CD4-positive, alpha-beta T cell treated with Interleukin-15 for 1 hour (primary cell): Measurements from ENCODE around the gene KY.

Experiments used
- DNase-seq: peaks from one replicate; pipeline ENCODE4 v3.0.0-alpha.2; 2020

Gene KY, protein sequence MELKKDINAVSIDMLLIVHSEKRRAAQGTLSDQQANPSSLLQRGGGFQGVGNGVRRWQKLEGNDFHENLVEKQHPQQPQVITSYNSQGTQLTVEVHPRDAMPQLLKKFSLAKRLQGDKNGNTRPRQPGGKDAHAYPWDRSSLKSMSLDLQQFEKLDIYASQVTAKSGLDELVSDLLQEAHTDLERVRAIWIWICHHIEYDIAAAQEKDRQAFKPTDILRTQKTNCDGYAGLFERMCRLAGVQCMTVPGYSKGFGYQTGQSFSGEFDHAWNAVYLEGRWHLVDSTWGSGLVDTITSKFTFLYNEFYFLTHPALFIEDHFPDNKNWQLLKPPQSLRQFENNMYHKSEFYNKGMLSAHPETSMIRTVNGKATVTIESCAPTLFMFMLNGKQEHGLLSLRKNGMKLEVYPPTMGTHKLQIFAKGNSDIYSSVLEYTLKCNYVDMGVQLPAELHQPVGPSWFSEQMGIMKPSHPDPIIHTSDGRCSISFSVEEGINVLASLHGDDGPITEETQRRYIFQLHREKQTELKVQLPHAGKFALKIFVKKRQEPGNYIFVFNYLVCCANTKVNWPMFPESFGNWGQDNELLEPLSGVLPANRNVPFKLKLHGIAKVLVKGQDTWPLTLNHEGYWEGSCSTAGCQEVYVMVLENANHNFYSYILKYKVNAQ

DNA sequence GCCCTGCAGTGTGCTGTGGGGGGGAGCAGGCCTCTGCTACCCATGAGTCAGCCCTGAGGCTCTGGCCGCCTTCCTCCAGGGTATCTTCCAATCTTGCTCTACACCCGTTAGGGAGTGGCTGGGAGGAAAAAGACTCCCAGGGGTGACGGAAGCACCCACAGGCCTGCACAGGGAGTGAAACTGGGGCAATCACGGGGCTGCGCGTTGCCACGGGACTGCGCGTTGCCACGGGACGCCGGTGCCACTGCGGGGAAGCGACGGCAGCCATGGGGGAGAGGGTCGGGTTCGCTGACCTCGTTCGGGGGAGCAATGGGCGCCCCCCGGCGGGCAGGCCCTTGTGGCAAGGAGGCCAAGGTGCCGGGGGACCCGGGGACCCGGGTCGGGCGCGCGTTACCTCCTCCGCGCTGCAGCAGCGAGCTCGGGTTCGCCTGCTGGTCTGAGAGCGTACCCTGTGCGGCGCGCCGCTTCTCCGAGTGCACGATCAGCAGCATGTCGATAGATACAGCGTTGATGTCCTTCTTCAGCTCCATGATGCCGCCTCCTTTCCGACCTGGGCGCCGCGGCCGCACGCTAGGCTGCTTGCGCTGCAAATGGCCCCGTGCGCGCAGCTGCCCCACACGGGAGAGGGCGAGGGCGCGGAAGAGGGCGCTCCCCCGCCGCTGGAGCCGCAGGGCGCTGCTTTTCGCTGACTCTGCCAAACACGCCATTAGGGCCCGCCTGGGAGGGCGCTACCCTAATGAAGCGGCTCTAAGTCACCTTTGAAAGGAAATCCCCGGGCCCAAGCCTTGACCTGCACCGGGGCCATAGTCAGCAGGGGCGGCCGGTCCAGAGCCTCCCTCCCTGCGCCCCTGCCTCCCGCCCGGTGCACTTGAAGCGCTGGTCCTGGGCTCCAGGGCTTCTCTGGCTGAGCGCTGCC, at the start of gene KY:
TSS of gene KY (minus strand) at position 592 of the 916 bp plus-strand sequence. CDS start at position 530, 62 bp downstream.
- no peak for DNase-seq

DNA sequence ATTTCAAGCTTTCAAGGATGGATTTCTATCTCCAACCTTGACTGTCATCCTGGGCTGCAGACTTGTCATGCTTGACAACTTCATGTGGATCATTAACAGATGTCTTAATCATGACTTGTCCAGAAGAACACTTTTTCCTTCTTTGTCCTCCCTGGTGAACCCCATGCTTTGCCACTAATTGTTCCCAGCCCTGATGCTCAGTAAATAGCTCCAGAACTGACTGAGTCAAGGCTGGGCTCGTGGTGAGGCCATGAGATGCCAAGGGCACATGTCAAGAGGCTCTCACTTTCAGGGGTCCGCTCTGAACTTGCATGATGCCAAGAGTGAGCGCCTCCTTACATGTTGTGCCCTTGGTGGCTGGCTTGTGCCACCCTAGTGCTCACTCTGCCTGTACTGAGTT, 48.9 kb upstream of the KY start:
- DNase-seq: no peak

DNA sequence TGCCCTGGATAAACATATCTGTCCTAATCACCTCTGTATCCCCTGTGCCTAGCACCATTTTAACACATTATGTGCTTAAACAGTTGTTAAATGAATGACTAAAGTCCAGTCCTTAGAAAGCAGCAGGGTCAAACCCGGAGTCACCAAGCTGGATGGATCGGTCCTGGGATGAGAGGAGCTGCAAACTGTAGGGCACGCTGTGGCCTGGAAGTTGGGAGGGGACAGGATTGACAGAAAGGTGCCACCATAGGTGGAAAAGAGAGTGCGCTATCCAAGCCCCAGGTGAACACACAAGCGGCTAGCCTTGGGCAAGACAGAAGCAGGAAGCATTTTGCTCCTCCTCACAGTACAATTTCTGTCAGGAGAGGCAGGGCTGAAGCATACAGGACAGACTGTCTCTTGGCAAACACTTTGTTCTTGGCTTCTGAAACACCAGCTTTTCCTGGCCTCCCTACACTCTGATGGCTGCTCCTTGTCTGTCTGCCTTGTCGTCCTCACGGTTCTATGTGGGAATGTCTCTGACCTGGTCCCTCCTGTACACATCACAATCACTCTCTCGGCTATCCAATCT, 48.4 kb upstream of the KY start:
- DNase-seq: no peak

DNA sequence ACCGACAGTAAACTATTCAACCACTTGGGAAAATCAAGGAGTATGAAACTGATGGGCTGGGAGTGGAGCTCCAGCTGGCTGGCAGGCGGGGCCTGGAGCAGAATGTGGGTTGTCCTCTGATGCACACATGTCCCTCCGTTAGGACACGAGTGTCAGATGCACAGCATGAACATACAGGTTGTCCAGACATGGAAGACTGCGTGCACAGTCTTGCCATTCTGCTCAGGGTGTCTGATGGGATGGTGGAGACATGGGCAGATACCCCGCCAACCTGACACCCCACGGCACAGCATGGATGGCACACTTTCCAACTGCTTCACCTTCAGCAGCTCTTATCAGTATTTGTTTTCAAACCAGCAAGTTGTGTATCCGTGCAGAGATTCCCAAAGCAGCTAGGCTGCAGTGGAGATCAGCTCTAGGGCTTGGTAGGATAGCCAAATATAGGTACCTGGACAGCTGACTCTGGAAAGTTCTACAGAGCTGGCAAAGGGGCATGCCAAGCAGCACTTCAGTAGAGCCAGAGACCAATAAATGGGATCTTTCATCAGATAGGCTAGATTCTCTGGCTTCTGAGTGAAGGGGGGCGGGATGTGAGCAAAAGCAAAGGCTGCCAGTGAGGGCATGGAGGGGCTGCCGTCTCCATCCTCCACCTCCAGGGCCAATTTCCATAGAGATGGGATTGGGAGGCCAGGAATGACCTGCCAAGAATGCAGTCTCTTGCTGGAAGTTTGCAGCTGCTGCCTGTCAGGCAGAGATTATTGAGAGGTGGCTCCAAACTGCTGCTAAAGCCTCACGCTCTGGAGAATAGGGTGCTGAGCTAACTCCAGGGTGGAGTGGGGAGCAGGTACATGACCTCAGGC, 47.2 kb upstream of the KY start:
- DNase-seq: no peak

DNA sequence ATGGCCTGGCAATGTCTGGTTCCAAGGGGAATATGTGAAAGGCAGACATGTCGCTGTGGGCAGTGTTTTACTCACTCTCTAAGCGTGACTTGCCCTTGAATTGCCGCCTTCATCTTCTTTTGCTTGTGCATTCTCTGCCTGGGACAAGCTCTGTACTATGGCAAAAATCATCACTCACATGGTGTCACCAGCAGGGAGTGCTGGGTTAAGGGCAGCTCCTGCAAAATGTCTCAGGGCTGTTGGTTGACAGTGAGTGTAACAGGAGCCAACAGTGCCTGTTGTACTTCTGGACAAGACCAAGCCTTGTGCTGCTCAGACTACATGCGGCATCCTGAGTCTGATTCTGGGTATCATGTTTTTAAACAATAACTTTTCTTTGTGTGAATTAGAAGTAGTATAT, 45.3 kb upstream of the KY start:
- DNase-seq: no peak

DNA sequence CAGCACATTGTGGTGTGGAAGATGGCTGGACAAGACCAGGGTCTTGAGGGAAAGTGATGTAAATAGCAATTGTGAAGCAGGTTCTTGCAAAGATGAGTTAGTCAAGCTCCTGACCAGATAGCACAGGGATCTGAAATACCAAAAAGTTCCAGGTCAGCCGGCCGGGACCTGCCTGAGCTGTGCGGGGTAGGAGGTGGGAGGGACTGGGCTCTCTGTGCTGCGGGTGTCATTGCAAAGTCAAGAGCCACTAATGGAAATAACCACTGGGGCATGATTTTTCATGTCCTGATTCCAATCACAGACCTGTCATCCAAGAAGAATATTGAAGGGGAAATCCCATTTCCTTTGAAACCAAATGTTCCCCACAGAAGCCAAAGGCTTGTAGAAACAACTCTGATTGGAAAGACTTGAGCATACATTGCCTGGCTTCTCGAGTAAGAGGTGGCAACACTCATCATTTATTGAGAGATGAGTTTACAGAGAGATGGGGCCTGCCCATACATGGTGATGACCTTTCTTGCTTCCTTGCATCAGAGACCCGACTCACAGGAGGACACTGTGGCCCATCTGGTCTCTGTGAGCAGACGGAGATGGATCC, 44.2 kb upstream of the KY start:
- no peak for DNase-seq

DNA sequence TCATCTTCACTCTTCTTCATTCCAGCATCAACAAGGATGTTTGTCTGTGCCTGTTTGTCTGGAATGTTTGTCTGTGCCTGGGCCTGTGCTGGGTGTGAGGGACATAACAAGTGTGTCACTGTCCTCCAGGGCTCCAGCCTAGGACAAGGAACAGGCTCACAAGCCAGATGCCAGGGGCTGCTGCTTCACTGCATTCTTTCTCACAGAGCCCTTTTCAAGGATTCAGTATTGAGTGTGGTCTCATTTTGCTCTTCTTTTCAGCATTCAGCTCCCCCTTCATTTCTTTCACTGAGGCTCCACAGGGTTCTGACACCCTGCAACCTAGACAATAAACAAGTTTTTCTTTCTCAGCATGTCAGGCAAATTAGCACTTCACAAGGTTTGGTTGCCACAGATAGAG, 43.6 kb upstream of the KY start:
- DNase-seq: no peak

DNA sequence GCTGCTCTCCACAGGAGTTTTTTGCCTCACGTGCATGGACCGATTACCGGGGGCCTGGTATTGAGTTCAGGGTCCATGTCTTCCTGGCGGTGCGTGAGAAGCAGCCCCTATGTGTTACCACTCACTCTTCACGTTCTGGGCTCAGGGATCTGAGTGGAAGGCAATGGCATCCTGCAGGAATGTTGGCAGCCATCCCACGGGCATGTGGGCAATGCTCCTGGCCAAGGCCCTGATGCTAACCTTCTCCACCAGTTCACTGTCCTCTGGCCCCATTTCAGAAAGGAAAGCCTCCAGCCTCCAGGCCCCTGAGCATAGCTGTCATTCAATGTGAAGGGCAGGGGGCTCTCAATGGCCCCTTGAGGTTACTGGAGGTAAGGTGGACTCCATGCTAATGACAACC, 43.0 kb upstream of the KY start:
- DNase-seq: no peak

DNA sequence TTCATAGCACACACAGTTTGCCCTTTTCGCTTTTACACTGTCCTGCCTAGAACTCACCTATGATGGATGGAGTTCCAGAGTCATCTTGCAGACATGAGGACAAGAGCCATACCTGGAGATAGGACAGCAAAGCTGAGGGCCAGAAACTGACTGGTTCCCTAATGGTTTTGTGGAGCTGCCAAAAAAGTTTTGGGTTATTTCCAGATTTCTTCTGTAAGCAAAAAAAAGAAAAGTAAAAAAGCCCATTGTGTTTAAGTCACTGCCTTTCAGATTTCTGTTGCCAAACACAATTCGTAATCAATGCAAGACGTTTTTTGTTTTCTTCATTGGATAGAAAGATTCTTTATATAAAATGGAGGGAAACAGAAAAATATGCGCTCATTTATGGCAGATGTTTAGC, 42.4 kb upstream of the KY start:
- DNase-seq: no peak

DNA sequence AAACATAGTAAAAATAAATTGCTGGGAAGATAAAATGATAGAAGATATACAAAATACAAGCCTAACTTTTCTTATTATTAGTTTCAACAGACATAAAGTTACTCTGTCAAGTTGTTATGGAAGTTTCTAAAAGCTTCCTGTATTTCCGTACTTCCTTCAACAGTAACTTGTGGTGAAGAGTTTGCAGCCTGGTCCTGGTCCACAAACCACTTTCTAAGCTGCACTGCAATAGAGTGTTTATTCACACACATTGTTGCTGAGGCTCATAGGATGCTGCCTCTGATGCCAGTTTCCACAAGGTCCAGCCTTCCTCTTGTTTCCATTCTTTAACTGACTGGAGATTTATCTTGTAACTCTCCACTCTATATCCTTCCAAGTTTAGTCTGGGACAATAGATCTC, 39.4 kb upstream of the KY start:
- no peak for DNase-seq

DNA sequence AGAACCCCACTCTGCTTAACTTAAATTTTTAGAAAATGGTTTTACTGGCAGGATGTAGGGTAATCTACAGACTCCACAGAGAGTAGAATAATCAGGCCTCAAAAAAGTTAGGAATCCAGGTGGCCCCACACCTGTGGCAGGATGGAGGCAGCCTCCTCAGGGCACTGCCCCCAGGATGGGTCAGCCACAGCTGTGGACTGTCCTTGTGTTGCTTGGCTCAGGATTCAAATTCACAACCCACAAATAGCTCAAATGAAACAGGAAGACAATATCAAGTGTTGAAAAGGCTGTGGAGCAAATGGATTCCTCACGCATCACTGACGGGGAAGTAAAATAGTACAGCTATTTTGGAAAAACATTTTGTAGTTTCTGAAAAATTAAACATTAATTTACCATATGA, 36.8 kb upstream of the KY start:
- DNase-seq: no peak

DNA sequence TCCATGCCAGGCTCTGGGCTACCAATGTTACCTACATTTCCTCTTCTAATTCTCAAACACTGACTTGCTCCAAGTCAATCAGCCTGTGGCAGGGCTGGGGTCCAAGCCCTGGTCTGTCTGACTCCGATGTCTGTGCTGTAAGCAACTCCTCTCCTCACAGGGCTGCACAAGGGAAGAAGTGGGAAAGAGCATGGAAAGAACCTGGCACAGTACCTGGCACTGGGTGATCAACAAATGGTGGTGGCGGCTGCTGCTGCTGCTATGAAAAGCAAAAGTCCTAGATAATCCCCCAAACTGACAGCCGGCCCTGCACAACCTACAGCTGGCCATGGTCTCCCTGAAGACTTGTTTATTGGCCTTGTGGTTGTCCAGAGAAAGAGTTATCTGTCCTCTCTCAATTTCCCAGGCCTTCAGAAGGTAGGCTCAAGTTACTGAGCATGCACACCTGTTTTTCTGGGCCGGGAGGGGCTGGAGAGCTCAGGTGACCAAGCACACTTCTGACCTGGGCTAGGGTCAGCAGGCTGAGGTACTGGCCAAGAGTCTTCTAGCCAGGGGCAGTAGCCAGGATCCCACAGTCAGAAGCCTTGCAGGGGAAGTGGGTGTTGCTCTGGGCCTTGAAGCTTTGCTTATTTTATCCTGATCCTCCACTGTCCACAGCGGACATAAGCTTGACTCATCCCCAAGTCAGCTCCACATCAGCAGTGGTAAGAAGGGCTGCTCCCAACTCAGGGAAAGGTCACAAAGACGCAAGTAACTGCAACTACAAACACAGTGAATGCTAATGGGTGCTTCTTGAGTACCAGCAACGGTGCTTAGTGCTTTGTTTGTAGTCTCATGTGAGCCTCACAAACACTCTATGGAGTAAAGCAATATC, 35.3 kb upstream of the KY start:
- DNase-seq: no peak

DNA sequence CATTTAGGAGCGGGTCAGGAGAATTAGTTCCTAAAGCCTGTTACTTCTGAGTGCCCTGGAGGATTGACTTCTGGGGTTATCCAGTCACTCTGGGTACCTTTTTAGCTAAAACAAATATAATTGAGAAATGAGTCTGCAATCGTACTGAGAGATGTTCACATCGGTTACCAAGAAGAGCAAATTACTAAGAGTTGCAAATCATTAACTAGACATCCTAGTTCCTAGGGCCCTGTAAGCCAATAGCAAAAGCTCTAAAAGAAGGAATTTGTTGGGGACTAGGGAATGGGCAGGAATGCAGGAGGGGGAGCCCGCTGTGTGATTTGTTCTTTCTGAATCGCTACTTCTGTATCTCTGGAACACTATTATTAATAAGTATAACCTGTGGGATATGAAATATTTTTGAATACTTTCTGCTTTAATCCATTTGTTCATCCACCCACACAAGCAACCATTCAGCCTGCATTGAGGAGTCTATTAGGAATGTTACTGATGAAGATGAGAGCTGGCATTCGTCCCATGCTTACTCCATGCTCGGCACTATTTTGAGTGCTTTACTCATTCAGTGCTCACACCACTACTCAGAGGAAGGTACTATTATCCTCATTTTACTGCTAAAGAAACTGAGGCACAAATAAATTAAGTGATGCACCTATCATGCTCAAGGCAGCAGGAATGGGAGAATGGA, 31.5 kb upstream of the KY start:
- DNase-seq: no peak

DNA sequence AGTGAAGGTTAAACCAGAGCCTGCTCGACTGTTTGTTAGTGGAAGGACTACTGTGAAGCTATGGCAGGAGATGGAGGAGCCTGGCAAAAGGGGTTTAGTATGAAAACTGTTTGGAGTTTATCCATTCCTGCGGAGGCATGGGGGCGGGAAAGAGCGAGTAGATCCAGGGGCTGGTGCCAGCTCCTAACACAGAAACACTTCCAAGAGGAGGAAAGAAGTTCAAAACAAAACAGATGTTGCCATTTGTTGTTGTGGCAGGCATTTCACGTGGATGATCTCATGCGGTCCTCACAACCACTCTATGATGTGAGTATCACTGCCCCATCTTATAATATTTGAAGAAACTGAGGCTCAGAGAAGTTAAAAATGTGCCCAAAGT, 30.7 kb upstream of the KY start:
- no peak for DNase-seq

DNA sequence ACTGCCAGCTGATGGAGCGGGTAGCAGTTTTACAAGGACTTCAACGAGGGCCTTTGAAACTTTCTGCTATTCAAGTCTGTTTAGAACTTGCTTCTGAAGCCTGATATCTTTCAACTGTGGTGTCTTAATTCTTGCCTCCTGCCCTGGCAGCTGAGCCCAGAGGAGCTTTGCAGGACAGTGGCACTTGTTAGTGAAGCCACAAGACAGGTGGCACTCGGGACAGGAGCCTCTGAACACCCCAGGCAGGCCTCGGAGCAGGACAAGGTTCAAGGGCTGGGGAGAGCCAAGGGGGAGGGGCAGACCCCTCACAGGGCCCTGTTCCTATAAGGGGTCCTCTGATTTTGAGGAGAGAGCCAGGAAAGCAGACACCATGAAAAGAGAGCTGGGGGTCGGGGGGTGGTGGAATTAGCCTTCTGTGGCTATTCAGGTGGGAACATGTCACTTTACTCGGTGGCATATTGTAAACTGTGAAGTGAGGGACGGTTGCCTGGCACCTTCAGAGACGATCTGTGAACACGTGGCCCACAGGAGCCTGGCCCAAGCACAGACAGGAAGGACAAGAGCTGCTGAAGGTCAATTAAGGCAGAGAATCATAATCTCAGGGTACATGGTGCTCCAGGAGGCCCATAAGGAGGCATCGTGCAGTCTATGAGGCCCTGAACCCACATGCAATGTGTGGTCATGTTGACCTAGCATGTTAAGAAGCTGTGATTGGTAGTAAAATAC, 30.1 kb upstream of the KY start:
- no peak for DNase-seq

DNA sequence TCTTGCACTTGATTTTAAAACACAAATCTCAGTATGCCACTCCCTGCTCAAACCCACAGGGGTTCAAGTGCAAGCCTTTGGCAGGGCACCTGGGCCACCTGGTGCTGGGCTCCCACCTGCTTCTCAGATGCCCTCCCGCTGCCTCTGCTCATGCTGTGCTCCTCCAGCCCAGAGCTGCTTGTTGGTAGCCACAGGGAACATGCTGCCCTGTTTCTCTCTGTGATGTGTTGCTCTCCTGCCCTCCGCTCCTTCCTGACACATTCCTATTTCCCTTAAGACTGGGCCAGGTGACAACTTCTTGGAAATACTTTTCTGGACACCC, 27.1 kb upstream of the KY start:
- no peak for DNase-seq

DNA sequence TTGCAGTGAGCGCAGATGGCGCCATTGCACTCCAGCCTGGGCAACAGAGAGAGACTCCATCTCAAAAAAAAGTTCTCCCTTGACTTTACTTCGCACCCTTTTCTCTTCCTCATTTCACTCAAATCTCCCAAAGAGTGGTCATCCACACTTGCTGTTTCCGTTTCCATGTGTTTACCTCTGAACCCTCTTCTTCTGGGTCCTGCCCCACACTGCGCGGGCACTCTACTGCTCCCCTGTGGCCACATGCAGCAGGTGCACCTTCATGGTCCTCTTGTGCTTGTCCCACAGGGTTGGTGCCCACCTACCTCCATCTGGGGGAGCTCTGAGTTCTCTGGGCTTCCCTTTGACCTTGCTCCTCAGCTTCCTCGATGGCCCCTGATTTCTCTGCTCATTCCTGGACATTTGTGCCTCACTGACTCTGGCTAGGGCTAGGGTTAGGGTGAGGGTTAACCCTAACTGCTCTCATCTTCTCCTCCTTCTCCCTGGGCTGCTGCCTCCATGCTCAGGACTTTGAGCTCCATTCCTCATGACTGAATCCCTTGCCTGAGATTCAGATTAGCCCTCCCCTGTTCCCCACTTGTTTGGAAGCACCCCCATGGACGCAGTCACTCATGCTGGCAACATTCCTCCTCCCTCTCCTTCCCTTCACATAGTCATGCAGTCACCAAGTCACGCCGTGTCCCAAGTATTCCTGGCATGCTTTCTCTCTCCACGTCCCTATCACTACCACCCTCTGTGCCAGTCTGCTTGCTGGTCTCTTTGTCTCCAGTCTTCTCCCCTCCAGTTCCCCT, 26.6 kb upstream of the KY start:
- DNase-seq: no peak

DNA sequence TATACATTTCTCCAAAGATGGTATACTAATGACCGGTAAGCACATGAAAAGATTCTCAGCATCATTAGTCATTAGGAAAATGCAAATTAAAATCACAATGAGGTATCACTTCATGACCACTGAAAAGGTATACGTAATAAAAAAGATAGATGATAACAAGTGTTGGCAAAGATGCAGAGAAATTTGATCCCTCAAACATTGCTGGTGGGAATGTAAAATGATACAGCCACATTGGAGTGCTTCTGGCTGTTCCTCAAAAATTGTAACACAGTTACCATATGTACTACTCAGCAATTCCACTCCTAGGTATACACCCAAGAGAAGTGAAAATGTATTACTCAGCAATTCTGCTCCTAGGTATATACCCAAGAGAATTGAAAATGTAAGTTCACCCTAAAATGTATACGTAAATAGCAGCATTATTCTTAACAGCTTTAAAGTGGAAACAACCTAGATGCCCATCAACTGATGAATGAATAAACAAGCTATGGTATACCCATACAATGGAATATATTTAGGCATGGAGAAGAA, 25.0 kb upstream of the KY start:
- no peak for DNase-seq

DNA sequence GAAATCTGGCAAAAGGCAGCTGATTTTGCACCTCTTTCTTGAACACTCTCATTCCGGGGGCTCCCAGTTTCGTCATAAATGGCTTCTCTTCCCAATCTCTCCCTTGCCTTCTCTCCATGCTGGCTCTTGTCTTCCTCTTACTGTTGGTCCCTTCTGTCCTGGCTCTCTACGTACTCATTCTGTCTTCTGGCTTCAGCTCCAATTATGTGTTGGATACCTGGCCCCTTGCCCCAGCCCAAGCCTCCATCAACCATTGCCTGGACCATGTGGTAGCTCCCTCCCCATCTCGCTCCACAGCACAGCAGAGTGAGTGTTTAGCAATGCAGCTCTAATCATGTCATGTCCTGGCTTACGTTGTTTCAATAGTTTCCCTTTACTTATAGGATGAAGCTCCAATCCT, 21.7 kb upstream of the KY start:
- no peak for DNase-seq
